Measurements from ENCODE around the gene POLR1G.

Gene POLR1G

DNA sequence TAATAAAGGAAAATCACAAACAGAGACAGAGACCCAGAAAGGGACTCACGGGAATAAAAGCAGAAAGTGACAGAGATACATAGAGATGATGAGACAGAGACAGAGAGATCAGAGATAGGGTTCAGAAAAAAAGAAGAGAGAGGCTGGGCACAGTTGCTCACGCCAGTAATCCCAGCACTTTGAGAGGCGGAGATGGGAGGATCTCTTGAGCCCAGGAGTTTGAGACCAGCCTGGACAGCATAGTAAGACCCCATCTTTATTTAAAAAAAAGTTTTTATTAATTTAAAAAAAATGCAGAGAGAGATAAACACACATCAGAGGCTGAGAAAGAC is 41.9 kb downstream of the POLR1G start:
- no peak for DNase-seq

DNA sequence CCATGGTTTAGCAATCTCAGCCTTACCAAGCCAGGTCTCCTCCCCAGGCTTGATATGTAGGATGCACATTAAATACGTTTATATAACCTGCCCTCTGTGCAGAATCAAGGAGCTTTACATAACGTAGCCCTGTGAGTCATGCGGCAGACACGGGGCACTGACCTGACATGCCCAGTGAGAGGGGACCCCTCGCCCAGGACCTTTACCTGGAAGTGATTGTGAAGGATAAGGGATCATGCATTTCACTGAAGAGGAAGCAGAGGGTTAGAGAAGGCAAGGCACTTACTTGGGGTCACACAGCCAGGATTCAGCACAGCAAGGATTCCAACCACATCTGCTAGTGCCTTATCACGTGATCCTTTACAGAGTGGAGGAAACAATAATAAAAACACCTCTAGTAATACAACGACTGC is 42.4 kb downstream of the POLR1G start:
- DNase-seq = no peak

DNA sequence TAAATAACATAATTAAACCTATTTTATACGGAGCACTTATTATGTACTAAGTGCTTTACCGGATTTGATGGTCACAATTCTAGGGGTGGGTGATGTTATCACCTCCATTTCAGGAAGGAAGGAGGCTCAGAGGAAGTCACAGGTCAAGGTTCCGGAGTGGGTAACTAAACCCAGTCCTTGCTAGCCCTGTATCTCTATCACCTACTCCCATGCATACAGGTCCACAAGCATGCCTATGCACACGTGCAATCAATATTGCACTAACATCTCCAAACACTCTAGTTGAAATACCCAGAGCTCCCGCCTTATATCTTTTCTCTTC is 43.5 kb downstream of the POLR1G start:
- DNase-seq = no peak

DNA sequence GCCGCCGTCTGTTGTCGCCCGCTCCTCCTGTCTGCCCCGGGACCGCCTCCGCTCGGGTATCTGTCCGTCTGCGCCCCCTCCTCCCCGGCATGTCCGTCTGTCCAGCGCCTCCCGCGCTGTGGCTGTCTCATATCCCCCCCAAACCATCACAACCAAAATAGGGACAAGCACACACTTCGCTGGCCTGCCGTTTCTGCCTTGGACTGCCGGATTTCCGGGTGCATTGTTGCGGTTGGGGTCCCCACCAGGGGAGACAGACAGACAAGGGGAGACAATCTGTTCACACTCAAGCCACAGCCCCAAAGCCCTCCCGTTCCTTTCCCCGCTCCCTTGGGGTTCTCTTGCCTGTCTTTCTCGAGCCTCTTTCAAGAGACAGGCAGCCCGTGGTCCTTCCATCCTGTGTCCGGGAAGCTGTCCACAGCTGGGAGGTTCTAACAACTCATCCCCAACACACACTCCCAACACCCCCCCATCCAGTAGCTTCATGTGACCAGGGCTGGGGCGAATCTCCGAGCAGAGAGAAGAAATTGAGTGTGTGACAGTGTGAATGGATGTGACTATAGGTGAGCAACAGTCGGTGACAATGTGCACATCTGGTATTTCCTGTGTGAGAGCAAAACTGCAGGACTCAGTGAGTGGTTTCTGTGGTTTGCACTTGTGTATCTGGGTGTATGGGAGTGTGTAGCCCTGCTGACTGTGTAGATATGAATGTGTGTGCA is 44.8 kb downstream of the POLR1G start:
- DNase-seq = peak in 1 of 4 experiments; percentile 33

DNA sequence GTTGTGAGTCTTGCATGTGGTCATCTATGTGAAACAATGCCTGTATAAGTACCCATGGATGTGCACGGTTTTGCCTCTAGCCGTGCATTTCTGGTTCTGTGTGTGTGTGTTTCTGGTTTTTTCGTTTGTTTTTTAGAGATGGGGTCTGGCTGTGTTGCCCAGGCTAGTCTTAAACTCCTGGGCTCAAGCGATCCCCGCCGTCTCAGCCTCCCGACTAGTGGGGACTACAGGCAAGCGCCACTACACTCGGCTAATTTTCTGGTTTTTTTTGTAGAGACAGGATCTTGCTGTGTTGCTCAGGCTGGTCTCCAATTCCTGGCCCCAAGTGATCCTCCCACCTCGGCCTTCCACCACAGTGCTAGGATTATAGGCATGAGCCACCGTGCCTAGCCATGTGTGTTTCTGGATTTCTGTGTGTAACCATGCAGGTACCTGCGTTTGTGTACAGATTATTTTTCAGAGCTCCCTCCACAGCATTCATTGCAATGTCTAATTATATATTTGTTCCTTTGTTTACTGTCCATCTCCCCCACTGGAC is 45.5 kb downstream of the POLR1G start:
- DNase-seq = no peak

DNA sequence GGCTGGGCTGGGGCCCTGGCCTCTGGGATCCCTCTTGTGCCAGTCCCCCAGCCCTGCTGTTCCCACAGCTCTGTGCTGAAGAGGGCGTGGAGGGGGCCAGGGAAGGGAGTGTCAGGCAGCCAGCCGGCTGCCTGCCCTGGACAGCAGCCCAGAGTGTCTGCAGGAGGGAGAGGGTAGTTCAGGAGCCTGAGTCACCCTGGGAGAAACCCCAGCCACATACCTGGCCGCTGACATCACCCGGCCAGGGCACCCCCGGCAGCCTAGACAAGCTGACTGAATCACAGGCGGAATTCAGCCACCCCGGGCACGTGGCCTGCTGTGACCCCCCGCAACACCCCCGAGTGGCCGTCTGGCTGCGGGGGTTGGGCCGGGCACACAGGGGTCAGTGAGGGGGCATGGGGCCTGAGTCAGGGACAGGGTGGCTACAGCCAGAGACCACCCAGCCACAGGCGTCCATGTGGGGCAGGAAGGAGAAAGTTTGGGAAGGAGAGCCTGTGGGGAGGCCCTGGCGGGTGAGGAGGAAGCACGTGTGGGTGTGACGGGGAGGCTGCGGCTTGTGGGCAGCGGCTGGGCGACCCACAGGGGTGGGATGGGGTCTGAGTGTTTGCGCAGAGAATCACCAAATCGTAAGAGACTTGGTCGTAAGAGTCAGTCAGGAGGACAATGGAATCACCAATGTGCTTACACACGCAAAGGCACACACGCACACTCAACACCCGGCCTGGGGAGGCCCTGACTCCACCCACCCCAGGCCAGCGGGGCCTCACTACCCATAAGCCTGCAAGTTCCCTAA is 49.5 kb downstream of the POLR1G start:
- DNase-seq = no peak

DNA sequence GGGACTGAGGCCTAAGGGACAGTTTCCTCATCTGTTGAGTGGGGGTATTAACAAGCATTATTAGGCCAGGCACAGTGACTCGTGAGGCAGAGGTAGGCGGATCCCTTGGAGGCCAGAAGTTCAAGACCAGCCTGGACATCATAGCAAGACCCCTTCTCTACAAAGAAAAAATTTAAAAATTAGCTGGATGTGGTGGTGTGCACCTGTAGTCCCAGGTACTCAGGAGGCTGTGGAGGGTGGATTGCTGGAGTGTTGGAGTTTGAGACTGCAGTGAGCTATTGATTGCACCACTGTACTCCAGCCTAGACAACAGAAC is 50.0 kb downstream of the POLR1G start:
- no peak for DNase-seq

DNA sequence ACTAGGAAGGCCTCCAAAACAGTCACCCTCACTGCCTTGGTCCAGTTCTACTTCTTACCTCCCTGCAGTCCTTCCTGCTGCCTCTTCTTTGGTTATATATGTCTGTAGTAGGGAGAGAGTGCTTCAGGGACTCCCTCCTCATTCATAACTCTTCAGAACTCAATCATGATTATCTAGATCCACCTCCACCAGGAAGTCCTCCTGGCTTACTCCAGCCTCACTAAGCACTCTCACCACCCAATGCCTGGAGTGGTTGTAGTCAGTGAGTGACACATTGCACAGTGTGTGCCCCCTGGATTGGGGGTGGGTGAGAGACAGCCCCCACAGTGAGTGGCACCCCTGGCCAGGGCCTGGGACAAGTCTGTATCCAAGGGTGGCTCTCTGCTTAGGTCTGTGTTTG is 51.3 kb downstream of the POLR1G start:
- no peak for DNase-seq
